Stomach smooth muscle (tissue), 2 donors: ENCODE results near the gene IQGAP1.
"Not testable (repeated sequence)": the region's sequence is repeated elsewhere in the genome, so short reads cannot be mapped to it uniquely, and the experiment has no call there.

Experiments used
- H3K27ac ChIP-seq: one replicate; pipeline ENCODE4 v1.7.0; 2013; ENCODE audit warnings: mild to moderate bottlenecking, low read length, inconsistent platforms
- H3K27me3 ChIP-seq, 2 donors: one replicate each; pipeline ENCODE4 v1.7.0; 2013; ENCODE audit warnings: low read length in 2 of 2; ENCODE audit not compliant: insufficient read depth in 2 of 2, control insufficient read depth in 1 of 2
- H3K36me3 ChIP-seq, 2 donors: one replicate each; pipeline ENCODE4 v1.7.0; 2013; ENCODE audit warnings: low read length in 2 of 2; ENCODE audit not compliant: control insufficient read depth in 2 of 2, insufficient read depth in 2 of 2
- H3K4me1 ChIP-seq: one replicate; pipeline ENCODE4 v1.7.0; 2013; ENCODE audit warnings: low read length; ENCODE audit not compliant: control insufficient read depth, insufficient read depth
- H3K4me3 ChIP-seq, 2 donors: one replicate each; pipeline ENCODE4 v1.7.0; 2013; ENCODE audit warnings: low read length in 2 of 2
- H3K9ac ChIP-seq, 2 donors: one replicate each; pipeline ENCODE4 v1.7.0; 2013; ENCODE audit warnings: low read length in 2 of 2, mild to moderate bottlenecking in 1 of 2
- H3K9me3 ChIP-seq, 2 donors: one replicate each; pipeline ENCODE4 v1.7.0; 2013; ENCODE audit warnings: low read length in 2 of 2; ENCODE audit not compliant: control insufficient read depth in 2 of 2
- donor health status: healthy.
- donor health status: Pancreatic carcinoma.

Gene IQGAP1

GRCh38 chr15:90512981-90513380 lies 124.9 kb downstream of the IQGAP1 start:
- Histone ChIP-seq H3K4me3 (no peak overlapping the region), H3K27me3 (no peaks in the 10 kb centered on the region), H3K4me1 (no peaks in the 10 kb centered on the region), H3K9me3 (no peaks in the 10 kb centered on the region), H3K27ac (no peak overlapping the region), H3K36me3 (no peaks in the 10 kb centered on the region), H3K9ac (no peak overlapping the region)

GRCh38 chr15:90513448-90513847 lies 125.4 kb downstream of the IQGAP1 start:
- no peaks in the 10 kb centered on the region for H3K9me3 ChIP-seq
- H3K27ac ChIP-seq, result no peak overlapping the region
- no peaks in the 10 kb centered on the region for H3K27me3 ChIP-seq
- no peaks in the 10 kb centered on the region for H3K4me1 ChIP-seq
- H3K36me3 ChIP-seq, result no peaks in the 10 kb centered on the region
- H3K9ac ChIP-seq, result no peak overlapping the region
- no peak overlapping the region for H3K4me3 ChIP-seq

- H3K4me3 ChIP-seq, H3K27me3 ChIP-seq, H3K4me1 ChIP-seq, H3K36me3 ChIP-seq, H3K9me3 ChIP-seq, H3K27ac ChIP-seq, H3K9ac ChIP-seq: not testable (repeated sequence)
Observed at GRCh38 chr15:90513893-90514292, 125.9 kb downstream of the IQGAP1 start.

GRCh38 chr15:90519688-90520087 lies 131.6 kb downstream of the IQGAP1 start:
- H3K4me3 ChIP-seq, result no peak overlapping the region
- no peaks in the 10 kb centered on the region for H3K27me3 ChIP-seq
- no peak overlapping the region for H3K27ac ChIP-seq
- no peaks in the 10 kb centered on the region for H3K9me3 ChIP-seq
- no peaks in the 10 kb centered on the region for H3K36me3 ChIP-seq
- no peaks in the 10 kb centered on the region for H3K4me1 ChIP-seq
- no peak overlapping the region for H3K9ac ChIP-seq

- Histone ChIP-seq H3K27me3 (no peaks in the 10 kb centered on the region), H3K36me3 (no peaks in the 10 kb centered on the region), H3K9me3 (no peaks in the 10 kb centered on the region), H3K4me3 (no peak overlapping the region), H3K27ac (no peak overlapping the region), H3K4me1 (no peaks in the 10 kb centered on the region), H3K9ac (no peak overlapping the region)
Observed at GRCh38 chr15:90520365-90520764, 132.3 kb downstream of the IQGAP1 start.

GRCh38 chr15:90523373-90523772 lies 135.3 kb downstream of the IQGAP1 start:
- no peaks in the 10 kb centered on the region for H3K4me1 ChIP-seq
- H3K27me3 ChIP-seq, result no peaks in the 10 kb centered on the region
- no peaks in the 10 kb centered on the region for H3K36me3 ChIP-seq
- no peak overlapping the region for H3K4me3 ChIP-seq
- no peak overlapping the region for H3K27ac ChIP-seq
- H3K9me3 ChIP-seq, result no peaks in the 10 kb centered on the region
- H3K9ac ChIP-seq, result no peak overlapping the region

- not testable (repeated sequence) for H3K27ac ChIP-seq, H3K4me1 ChIP-seq, H3K4me3 ChIP-seq, H3K27me3 ChIP-seq, H3K36me3 ChIP-seq, H3K9ac ChIP-seq, H3K9me3 ChIP-seq
Observed at GRCh38 chr15:90524018-90524803, 136.2 kb downstream of the IQGAP1 start.

GRCh38 chr15:90529011-90529370 lies 140.9 kb downstream of the IQGAP1 start:
- Histone ChIP-seq H3K9me3 (no peaks in the 10 kb centered on the region), H3K27ac (peak overlapping the region; percentile 73), H3K4me1 (peaks cover 18% of the 10 kb centered on the region), H3K27me3 (no peaks in the 10 kb centered on the region), H3K4me3 (peak overlapping the region; percentile 76 to 88), H3K9ac (peak overlapping the region; percentile 83 to 90), H3K36me3 (no peaks in the 10 kb centered on the region)

- no peaks in the 10 kb centered on the region for H3K36me3 ChIP-seq
- H3K27me3 ChIP-seq, result no peaks in the 10 kb centered on the region
- peak within 1 kb of the TSS; percentile 88 to 91 for H3K4me3 ChIP-seq
- H3K27ac ChIP-seq, result peak within 1 kb of the TSS; percentile 73
- peaks cover 22% of the 10 kb centered on the region for H3K4me1 ChIP-seq
- H3K9ac ChIP-seq, result peak within 1 kb of the TSS; percentile 83 to 90
- H3K9me3 ChIP-seq, result no peaks in the 10 kb centered on the region
Observed at GRCh38 chr15:90529371-90530249, 141.6 kb downstream of the IQGAP1 start, which contains the start of gene CRTC3. TSS of gene CRTC3 (plus strand) at chr15:90529923. CDS start at chr15:90530072, 149 bp downstream.

- H3K27me3 ChIP-seq, result no peaks in the 10 kb centered on the region
- peak overlapping the region; percentile 58 for H3K27ac ChIP-seq
- peak overlapping the region; percentile 82 to 90 for H3K9ac ChIP-seq
- peak overlapping the region; percentile 88 to 91 for H3K4me3 ChIP-seq
- peaks cover 22% of the 10 kb centered on the region for H3K4me1 ChIP-seq
- no peaks in the 10 kb centered on the region for H3K36me3 ChIP-seq
- no peaks in the 10 kb centered on the region for H3K9me3 ChIP-seq
Observed at GRCh38 chr15:90530250-90531051, 142.4 kb downstream of the IQGAP1 start.
